A549 (cell line): ENCODE measurements around the gene TMEM87B. TPM values are rescaled to one million over a fixed set of nuclear protein-coding genes. Genes with fewer than 3 reads are reported as not detected.

ENCODE experiments used
- ATAC-seq, 2 experiments: fragments of 200-7000 bp in 1 of 2; fragments of >200 bp in 1 of 2; cut with Nextera tagmentation in 1 of 2; cut with Tn5 transposase in 1 of 2; 3 replicates each; pipeline versions ENCODE4 v1.8.0 to v1.9.1; 2018 to 2020; ENCODE audit warnings: mild to moderate bottlenecking in 1 of 2, moderate library complexity in 1 of 2
- CTCF ChIA-PET: fragments of 300-600 bp; sonication (Branson Sonifier 250); formaldehyde crosslinking; extraction: SDS; loops from one replicate; lab custom pipeline; 2021; ENCODE audit warnings: antibody characterized with exemption, inconsistent platforms; lab: Yijun Ruan, JAX
- POLR2A ChIA-PET: fragments of 350-600 bp; formaldehyde crosslinking; extraction: SDS; loops from one replicate; lab custom pipeline; 2021; ENCODE audit warnings: antibody characterized with exemption, inconsistent platforms; lab: Yijun Ruan, JAX
- DNase-seq, 2 experiments: peaks; one replicate each; pipeline versions ENCODE4 v3.0.0 to v3.0.0-alpha.2; 2011 to 2016; ENCODE audit warnings: low read depth in 1 of 2, low spot score in 1 of 2
- FAIRE-seq: peaks from 2 replicates; lab custom pipeline; 2011; peaks lifted over from hg19 to GRCh38; lab: Jason Lieb, UNC
- H3K27ac ChIP-seq, 2 experiments: fragments of >200 bp; sonication (Bioruptor Twin); formaldehyde crosslinking; 3 replicates each; pipeline ENCODE4 v1.5.1; 2016 to 2017
- H3K4me1 ChIP-seq: fragments of >200 bp; sonication (Bioruptor Twin); formaldehyde crosslinking; 3 replicates; pipeline ENCODE4 v1.6.1; 2016
- H3K4me2 ChIP-seq: fragments of >200 bp; sonication (Bioruptor Twin); formaldehyde crosslinking; 3 replicates; pipeline ENCODE4 v1.6.1; 2016
- H3K4me3 ChIP-seq: fragments of >200 bp; sonication (Bioruptor Twin); formaldehyde crosslinking; 3 replicates; pipeline ENCODE4 v1.5.1; 2016
- H3K9me3 ChIP-seq: fragments of >200 bp; sonication (Bioruptor Twin); formaldehyde crosslinking; 3 replicates; pipeline ENCODE4 v1.6.1; 2016
- BCL3 ChIP-seq: fragments of >200 bp; sonication (Bioruptor Twin); formaldehyde crosslinking; IDR thresholded peaks from 3 replicates; pipeline ENCODE4 v1.6.1; 2016
- E2F6 ChIP-seq: IDR thresholded peaks from 2 replicates; pipeline ENCODE4 v1.6.1; 2012; ENCODE audit warnings: low read depth, borderline replicate concordance
- EP300 ChIP-seq, 2 experiments: fragments of >200 bp; sonication (Bioruptor Twin); formaldehyde crosslinking; IDR thresholded peaks; 2 replicates in 1 of 2; 3 replicates in 1 of 2; pipeline ENCODE4 v1.6.1; 2016 to 2017
- FOSB ChIP-seq: fragments of 250-450 bp; sonication (Bioruptor Pico); IDR thresholded peaks from 2 replicates; pipeline ENCODE4 v1.5.0; 2020; ENCODE audit warnings: mild to moderate bottlenecking, moderate library complexity
- JUN ChIP-seq, 2 experiments: fragments of >200 bp; sonication (Bioruptor Twin); formaldehyde crosslinking; IDR thresholded peaks; 2 replicates in 1 of 2; 3 replicates in 1 of 2; pipeline ENCODE4 v1.6.1; 2016 to 2017
- JUNB ChIP-seq: fragments of >200 bp; sonication (Bioruptor Twin); formaldehyde crosslinking; IDR thresholded peaks from 2 replicates; pipeline ENCODE4 v1.6.1; 2016
- KDM5A ChIP-seq: fragments of 200-600 bp; sonication (generic); IDR thresholded peaks from 2 replicates; pipeline ENCODE4 v1.6.1; 2016; ENCODE audit warnings: antibody characterized with exemption, mild to moderate bottlenecking
- MAFK ChIP-seq: fragments of 450-650 bp; IDR thresholded peaks from 2 replicates; pipeline ENCODE4 v1.6.1; 2014; ENCODE audit not compliant: partially characterized antibody
- MAX ChIP-seq: IDR thresholded peaks from 2 replicates; pipeline ENCODE4 v1.6.1; 2012
- PBX3 ChIP-seq: IDR thresholded peaks from 2 replicates; pipeline ENCODE4 v1.6.1; 2012
- PHF8 ChIP-seq: fragments of 200-600 bp; sonication (generic); IDR thresholded peaks from 2 replicates; pipeline ENCODE4 v1.6.1; 2016; ENCODE audit warnings: low read depth, mild to moderate bottlenecking, antibody characterized with exemption, moderate library complexity, borderline replicate concordance
- POLR2AphosphoS2 ChIP-seq: conservative IDR thresholded peaks from 2 replicates; pipeline ENCODE4 v1.6.1; 2012; ENCODE audit warnings: low read length, improper control_type of control experiment, inconsistent platforms
- RCOR1 ChIP-seq: fragments of 150-350 bp; IDR thresholded peaks from 2 replicates; pipeline ENCODE4 v1.6.1; 2014; ENCODE audit warnings: antibody characterized with exemption, low read length, low read depth
- SMC3 ChIP-seq: fragments of >200 bp; sonication (Bioruptor Twin); formaldehyde crosslinking; IDR thresholded peaks from 3 replicates; pipeline ENCODE4 v1.6.1; 2018; ENCODE audit warnings: inconsistent platforms
- TFCP2L1 ChIP-seq: fragments of 250-450 bp; sonication (Bioruptor Pico); IDR thresholded peaks from 2 replicates; pipeline ENCODE4 v1.5.0; 2021; ENCODE audit warnings: mild to moderate bottlenecking
- ZFP36 ChIP-seq: fragments of 450-650 bp; IDR thresholded peaks from 2 replicates; pipeline ENCODE4 v1.6.1; 2014; ENCODE audit warnings: borderline replicate concordance; ENCODE audit not compliant: partially characterized antibody
- WGBS: methylation state at CpG from one replicate; pipeline ENCODE4 v1.1.6; 2017; ENCODE audit errors: missing lambda C conversion rate; 5-methylcytosine and 5-hydroxymethylcytosine counted together
- polyA plus RNA-seq, 4 experiments: library from polyadenylated mRNA; depleted of rRNA in 3 of 4; stranded (reverse); fragments of >200 nt; fragmentation: RNase III in 1 of 4; extraction: RNeasy Plus Mini Kit Qiagen cat#74134 plus additional on column Dnase treatment in 1 of 4; gene quantifications; 2 replicates in 3 of 4; 3 replicates in 1 of 4; pipeline ENCODE4 v1.2.3, GENCODE V29; 2011 to 2017
- TF ChIP-seq, protein P1 (sequence below): fragments of >200 bp; sonication (Bioruptor Twin); formaldehyde crosslinking; IDR thresholded peaks from 3 replicates; pipeline ENCODE4 v1.5.1; 2016
- TF ChIP-seq, protein P2 (sequence below): fragments of 200-600 bp; sonication (generic); IDR thresholded peaks from 2 replicates; pipeline ENCODE4 v1.6.1; 2016; ENCODE audit warnings: antibody characterized with exemption, mild to moderate bottlenecking, moderate library complexity
- TF ChIP-seq, protein P3 (sequence below): fragments of 150-350 bp; IDR thresholded peaks from 2 replicates; pipeline ENCODE4 v1.6.1; 2014; ENCODE audit warnings: low read depth, mild to moderate bottlenecking, low read length
- TF ChIP-seq, protein P4 (sequence below): fragments of 250-450 bp; sonication (Bioruptor Pico); IDR thresholded peaks from 2 replicates; pipeline ENCODE4 v1.5.0; 2021; ENCODE audit warnings: mild to moderate bottlenecking, moderate library complexity, borderline replicate concordance

Gene TMEM87B
- polyA plus RNA-seq, 2 of the 4 experiments (the other 2 are of a cell fraction): 12.3 to 27.0 TPM

- TF ChIP-seq JUNB (no peak), PHF8 (no peak)
These were observed 86.5 kb downstream of the TMEM87B start (continued) for GRCh38 chr2:112141626-112142007.

DNA sequence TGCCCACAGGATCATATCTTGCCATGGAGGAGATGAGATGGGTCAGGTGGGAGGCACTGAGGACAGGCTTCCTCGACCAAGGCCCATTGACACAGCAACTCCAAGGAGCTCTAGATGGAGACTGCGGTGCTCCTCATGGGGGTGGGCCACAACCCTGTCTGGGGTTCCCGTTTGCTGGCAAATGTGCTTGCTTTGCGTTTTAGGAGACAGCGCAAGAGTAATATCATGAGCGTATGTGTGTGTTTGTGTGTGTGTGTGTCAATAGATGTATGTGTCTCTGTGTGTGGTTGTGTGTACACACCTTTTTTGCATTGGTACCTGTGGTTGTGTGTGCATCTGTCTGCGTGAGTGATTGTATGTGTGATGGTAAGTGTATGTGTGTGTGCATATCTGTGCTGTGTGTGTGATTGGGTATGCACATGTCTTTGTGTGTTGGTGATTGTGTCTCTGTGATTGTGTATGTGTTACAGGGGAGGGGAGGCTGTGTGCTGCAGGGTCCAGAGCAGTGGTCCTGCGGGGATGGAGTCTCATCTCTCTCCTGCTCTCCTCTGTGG, 87.5 kb downstream of the TMEM87B start:
- no peak for ATAC-seq
- no peak for FAIRE-seq
- ChIA-PET POLR2A (no interaction called here), CTCF (no interaction called here)
- peak; percentile 49 for TF ChIP-seq MAFK
- TF ChIP-seq E2F6: no peak
- Histone ChIP-seq H3K4me1 (0 out of 3 replicates have a peak, but pooled peaks cover 3% of the 10 kb centered on the region), H3K27ac (no peak overlapping the region), H3K9me3 (no peaks in the 10 kb centered on the region), H3K4me3 (no peak overlapping the region), H3K4me2 (no peak overlapping the region)
- DNase-seq: no peak
- WGBS: 78% methylated on average over 8 of the region's 8 CpGs

- TF ChIP-seq FOSB (CRISPR knock-in tag) (no peak), PBX3 (no peak), POLR2AphosphoS2 (no peak), MAX (no peak), JUN (IDR thresholded peaks at IDR 0.05) (no peak), ZFP36 (no peak), BCL3 (no peak), KDM5A (no peak), EP300 (IDR thresholded peaks at IDR 0.05) (no peak), RCOR1 (no peak), TFCP2L1 (CRISPR knock-in tag) (no peak), JUNB (no peak), SMC3 (no peak)
- TF ChIP-seq, protein P1, sequence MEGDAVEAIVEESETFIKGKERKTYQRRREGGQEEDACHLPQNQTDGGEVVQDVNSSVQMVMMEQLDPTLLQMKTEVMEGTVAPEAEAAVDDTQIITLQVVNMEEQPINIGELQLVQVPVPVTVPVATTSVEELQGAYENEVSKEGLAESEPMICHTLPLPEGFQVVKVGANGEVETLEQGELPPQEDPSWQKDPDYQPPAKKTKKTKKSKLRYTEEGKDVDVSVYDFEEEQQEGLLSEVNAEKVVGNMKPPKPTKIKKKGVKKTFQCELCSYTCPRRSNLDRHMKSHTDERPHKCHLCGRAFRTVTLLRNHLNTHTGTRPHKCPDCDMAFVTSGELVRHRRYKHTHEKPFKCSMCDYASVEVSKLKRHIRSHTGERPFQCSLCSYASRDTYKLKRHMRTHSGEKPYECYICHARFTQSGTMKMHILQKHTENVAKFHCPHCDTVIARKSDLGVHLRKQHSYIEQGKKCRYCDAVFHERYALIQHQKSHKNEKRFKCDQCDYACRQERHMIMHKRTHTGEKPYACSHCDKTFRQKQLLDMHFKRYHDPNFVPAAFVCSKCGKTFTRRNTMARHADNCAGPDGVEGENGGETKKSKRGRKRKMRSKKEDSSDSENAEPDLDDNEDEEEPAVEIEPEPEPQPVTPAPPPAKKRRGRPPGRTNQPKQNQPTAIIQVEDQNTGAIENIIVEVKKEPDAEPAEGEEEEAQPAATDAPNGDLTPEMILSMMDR: no peak
- TF ChIP-seq, protein P2, sequence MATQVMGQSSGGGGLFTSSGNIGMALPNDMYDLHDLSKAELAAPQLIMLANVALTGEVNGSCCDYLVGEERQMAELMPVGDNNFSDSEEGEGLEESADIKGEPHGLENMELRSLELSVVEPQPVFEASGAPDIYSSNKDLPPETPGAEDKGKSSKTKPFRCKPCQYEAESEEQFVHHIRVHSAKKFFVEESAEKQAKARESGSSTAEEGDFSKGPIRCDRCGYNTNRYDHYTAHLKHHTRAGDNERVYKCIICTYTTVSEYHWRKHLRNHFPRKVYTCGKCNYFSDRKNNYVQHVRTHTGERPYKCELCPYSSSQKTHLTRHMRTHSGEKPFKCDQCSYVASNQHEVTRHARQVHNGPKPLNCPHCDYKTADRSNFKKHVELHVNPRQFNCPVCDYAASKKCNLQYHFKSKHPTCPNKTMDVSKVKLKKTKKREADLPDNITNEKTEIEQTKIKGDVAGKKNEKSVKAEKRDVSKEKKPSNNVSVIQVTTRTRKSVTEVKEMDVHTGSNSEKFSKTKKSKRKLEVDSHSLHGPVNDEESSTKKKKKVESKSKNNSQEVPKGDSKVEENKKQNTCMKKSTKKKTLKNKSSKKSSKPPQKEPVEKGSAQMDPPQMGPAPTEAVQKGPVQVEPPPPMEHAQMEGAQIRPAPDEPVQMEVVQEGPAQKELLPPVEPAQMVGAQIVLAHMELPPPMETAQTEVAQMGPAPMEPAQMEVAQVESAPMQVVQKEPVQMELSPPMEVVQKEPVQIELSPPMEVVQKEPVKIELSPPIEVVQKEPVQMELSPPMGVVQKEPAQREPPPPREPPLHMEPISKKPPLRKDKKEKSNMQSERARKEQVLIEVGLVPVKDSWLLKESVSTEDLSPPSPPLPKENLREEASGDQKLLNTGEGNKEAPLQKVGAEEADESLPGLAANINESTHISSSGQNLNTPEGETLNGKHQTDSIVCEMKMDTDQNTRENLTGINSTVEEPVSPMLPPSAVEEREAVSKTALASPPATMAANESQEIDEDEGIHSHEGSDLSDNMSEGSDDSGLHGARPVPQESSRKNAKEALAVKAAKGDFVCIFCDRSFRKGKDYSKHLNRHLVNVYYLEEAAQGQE: no peak
- TF ChIP-seq, protein P3, sequence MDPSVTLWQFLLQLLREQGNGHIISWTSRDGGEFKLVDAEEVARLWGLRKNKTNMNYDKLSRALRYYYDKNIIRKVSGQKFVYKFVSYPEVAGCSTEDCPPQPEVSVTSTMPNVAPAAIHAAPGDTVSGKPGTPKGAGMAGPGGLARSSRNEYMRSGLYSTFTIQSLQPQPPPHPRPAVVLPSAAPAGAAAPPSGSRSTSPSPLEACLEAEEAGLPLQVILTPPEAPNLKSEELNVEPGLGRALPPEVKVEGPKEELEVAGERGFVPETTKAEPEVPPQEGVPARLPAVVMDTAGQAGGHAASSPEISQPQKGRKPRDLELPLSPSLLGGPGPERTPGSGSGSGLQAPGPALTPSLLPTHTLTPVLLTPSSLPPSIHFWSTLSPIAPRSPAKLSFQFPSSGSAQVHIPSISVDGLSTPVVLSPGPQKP: no peak
- TF ChIP-seq, protein P4, sequence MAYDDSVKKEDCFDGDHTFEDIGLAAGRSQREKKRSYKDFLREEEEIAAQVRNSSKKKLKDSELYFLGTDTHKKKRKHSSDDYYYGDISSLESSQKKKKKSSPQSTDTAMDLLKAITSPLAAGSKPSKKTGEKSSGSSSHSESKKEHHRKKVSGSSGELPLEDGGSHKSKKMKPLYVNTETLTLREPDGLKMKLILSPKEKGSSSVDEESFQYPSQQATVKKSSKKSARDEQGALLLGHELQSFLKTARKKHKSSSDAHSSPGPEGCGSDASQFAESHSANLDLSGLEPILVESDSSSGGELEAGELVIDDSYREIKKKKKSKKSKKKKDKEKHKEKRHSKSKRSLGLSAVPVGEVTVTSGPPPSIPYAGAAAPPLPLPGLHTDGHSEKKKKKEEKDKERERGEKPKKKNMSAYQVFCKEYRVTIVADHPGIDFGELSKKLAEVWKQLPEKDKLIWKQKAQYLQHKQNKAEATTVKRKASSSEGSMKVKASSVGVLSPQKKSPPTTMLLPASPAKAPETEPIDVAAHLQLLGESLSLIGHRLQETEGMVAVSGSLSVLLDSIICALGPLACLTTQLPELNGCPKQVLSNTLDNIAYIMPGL: no peak
- WGBS: 93% methylated on average over 5 of the region's 5 CpGs
- Histone ChIP-seq H3K27ac (no peak overlapping the region), H3K4me3 (no peak overlapping the region), H3K4me1 (no peaks in the 10 kb centered on the region), H3K9me3 (no peaks in the 10 kb centered on the region), H3K4me2 (no peak overlapping the region)
- FAIRE-seq (no peak), ATAC-seq (no peak), DNase-seq (no peak)
- ChIA-PET POLR2A (no interaction called here), CTCF (no interaction called here)
These were observed 88.1 kb downstream of the TMEM87B start for GRCh38 chr2:112143150-112143549.
